OCI-LY3 (cell line): ENCODE measurements around the gene QDPR.
A peak's percentile ranks its signal among the peaks of the same experiment; 100 is the strongest.

Experiments used
- H2AFZ ChIP-seq: fragments of 200-600, 300-600 bp; shearing (Covaris generic); 2 replicates; pipeline ENCODE4 v1.6.0; 2014; ENCODE audit warnings: antibody characterized with exemption, low read depth, low read length
- H3K27ac ChIP-seq: fragments of 200-600, 300-600 bp; sonication (generic); 2 replicates; pipeline ENCODE4 v1.5.1; 2014; ENCODE audit warnings: mild to moderate bottlenecking, low read length, moderate library complexity, mixed read lengths
- H3K27me3 ChIP-seq: fragments of 200-600, 300-600 bp; sonication (generic); 2 replicates; pipeline ENCODE4 v1.6.1; 2014; ENCODE audit warnings: low read depth, low read length, mixed read lengths
- H3K36me3 ChIP-seq: fragments of 200-600, 300-600 bp; sonication (generic); replicated peaks from 2 replicates; pipeline ENCODE3; 2014; ENCODE audit warnings: low read depth, low read length, mixed read lengths
- H3K4me1 ChIP-seq: fragments of 300-600, 200-600 bp; sonication (generic); 2 replicates; pipeline ENCODE4 v1.6.1; 2014; ENCODE audit warnings: low read length, mixed read lengths
- H3K4me2 ChIP-seq: fragments of 200-600, 300-600 bp; sonication (generic); 2 replicates; pipeline ENCODE4 v1.6.1; 2014; ENCODE audit warnings: low read length, mixed read lengths
- H3K4me3 ChIP-seq: fragments of 300-600, 200-600 bp; sonication (generic); 2 replicates; pipeline ENCODE4 v1.5.1; 2014; ENCODE audit warnings: antibody characterized with exemption, mild to moderate bottlenecking, low read length, moderate library complexity
- H3K79me2 ChIP-seq: fragments of 300-600, 200-600 bp; shearing (Covaris generic); 2 replicates; pipeline ENCODE4 v1.6.1; 2014; ENCODE audit warnings: mild to moderate bottlenecking, low read length, mixed read lengths
- H3K9ac ChIP-seq: fragments of 300-600, 200-600 bp; shearing (Covaris generic); 2 replicates; pipeline ENCODE4 v1.6.0; 2014; ENCODE audit warnings: mild to moderate bottlenecking, low read length, moderate library complexity
- H3K9me3 ChIP-seq: fragments of 200-600, 300-600 bp; shearing (Covaris generic); 2 replicates; pipeline ENCODE4 v1.6.1; 2014; ENCODE audit warnings: low read length, mixed read lengths; ENCODE audit not compliant: insufficient read depth
- H4K20me1 ChIP-seq: fragments of 200-600, 300-600 bp; sonication (generic); 2 replicates; pipeline ENCODE4 v1.6.1; 2016; ENCODE audit warnings: low read length, mixed read lengths; ENCODE audit not compliant: insufficient read depth
- EZH2phosphoT487 ChIP-seq: fragments of 200-600 bp; shearing (Covaris generic); IDR thresholded peaks from 2 replicates; pipeline ENCODE4 v1.6.1; 2018; ENCODE audit warnings: antibody characterized with exemption, mixed run types, low read depth
- TF ChIP-seq, protein P1 (sequence below): fragments of 200-600, 300-600 bp; sonication (generic); IDR thresholded peaks from 2 replicates; pipeline ENCODE4 v1.5.1; 2014; ENCODE audit warnings: antibody characterized with exemption, low read length, low read depth

Gene QDPR

GRCh38 chr4:17477774-17478472 lies 34.0 kb downstream of the QDPR start:
- Histone ChIP-seq H3K9ac (no peak overlapping the region), H4K20me1 (no peaks in the 10 kb centered on the region), H3K4me1 (peaks cover 11% of the 10 kb centered on the region), H2AFZ (no peak overlapping the region), H3K79me2 (no peaks in the 10 kb centered on the region), H3K4me3 (no peak overlapping the region), H3K36me3 (peaks cover 10% of the 10 kb centered on the region), H3K27ac (no peak overlapping the region), H3K27me3 (no peaks in the 10 kb centered on the region), H3K4me2 (no peak overlapping the region), H3K9me3 (no peaks in the 10 kb centered on the region)
- no peak for TF ChIP-seq EZH2phosphoT487
- TF ChIP-seq, protein P1, sequence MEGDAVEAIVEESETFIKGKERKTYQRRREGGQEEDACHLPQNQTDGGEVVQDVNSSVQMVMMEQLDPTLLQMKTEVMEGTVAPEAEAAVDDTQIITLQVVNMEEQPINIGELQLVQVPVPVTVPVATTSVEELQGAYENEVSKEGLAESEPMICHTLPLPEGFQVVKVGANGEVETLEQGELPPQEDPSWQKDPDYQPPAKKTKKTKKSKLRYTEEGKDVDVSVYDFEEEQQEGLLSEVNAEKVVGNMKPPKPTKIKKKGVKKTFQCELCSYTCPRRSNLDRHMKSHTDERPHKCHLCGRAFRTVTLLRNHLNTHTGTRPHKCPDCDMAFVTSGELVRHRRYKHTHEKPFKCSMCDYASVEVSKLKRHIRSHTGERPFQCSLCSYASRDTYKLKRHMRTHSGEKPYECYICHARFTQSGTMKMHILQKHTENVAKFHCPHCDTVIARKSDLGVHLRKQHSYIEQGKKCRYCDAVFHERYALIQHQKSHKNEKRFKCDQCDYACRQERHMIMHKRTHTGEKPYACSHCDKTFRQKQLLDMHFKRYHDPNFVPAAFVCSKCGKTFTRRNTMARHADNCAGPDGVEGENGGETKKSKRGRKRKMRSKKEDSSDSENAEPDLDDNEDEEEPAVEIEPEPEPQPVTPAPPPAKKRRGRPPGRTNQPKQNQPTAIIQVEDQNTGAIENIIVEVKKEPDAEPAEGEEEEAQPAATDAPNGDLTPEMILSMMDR: no peak

DNA sequence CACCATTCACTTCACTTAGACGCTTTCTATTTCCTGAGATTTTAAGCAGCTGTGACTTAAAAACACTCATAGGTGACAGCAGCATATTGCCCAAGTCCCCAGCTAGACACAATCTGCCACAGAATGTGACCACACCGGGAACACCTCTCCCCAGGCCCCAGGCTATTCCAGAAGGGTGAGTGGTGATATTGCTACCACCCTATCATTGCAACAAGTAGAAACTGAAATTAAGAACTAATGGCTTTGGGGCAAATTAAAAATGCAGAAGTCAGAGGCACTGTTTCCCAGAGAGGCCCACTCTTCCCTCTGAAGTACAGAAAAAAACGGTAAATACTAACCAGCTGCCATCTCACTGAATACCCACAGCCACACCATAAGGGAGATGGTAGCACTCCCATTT lies 35.0 kb downstream of the QDPR start:
- peaks cover 4% of the 10 kb centered on the region for H3K36me3 ChIP-seq
- no peaks in the 10 kb centered on the region for H3K79me2 ChIP-seq
- H3K27me3 ChIP-seq: no peaks in the 10 kb centered on the region
- H3K4me2 ChIP-seq: peak overlapping the region; percentile 56
- no peak for TF ChIP-seq EZH2phosphoT487
- TF ChIP-seq, protein P1: no peak
- peak overlapping the region; percentile 12; the same call in 1 of the 2 replicates for H3K4me3 ChIP-seq
- 0 out of 2 replicates have a peak overlapping the region, but pooled peaks have one; percentile 29 for H2AFZ ChIP-seq
- H3K4me1 ChIP-seq: peaks cover 11% of the 10 kb centered on the region
- no peak overlapping the region for H3K9ac ChIP-seq
- H4K20me1 ChIP-seq: no peaks in the 10 kb centered on the region
- H3K9me3 ChIP-seq: no peaks in the 10 kb centered on the region
- 0 out of 2 replicates have a peak overlapping the region, but pooled peaks have one; percentile 17 for H3K27ac ChIP-seq

DNA sequence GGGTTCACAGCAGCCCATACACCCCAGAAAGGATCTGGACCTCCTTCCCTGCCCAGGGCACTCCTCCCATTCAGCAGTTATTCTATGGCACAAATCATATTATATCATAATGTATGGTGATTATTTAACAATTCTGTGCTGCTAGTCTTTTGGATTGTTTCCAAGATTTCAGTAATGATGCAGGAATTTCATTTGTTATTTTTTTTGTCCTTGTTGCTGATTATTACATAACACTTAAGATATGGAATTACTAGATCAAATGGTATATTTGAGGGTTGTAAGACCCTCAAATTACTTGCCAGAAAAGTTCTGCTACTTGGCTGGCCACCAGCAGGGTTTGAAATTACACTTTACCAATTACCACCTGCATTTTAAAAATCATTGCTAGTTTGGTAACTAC lies 36.4 kb downstream of the QDPR start:
- Histone ChIP-seq H3K4me2 (no peak overlapping the region), H3K79me2 (no peaks in the 10 kb centered on the region), H3K9me3 (no peaks in the 10 kb centered on the region), H3K9ac (no peak overlapping the region), H3K36me3 (no peaks in the 10 kb centered on the region), H4K20me1 (no peaks in the 10 kb centered on the region), H2AFZ (no peak overlapping the region), H3K27me3 (no peaks in the 10 kb centered on the region), H3K4me1 (peaks cover 11% of the 10 kb centered on the region), H3K4me3 (no peak overlapping the region), H3K27ac (no peak overlapping the region)
- TF ChIP-seq EZH2phosphoT487: no peak
- TF ChIP-seq, protein P1: no peak

GRCh38 chr4:17469931-17470674 lies 41.8 kb downstream of the QDPR start:
- H3K4me1 ChIP-seq: no peaks in the 10 kb centered on the region

More at GRCh38 chr4:17469931-17470674, 41.8 kb downstream of the QDPR start:
- Histone ChIP-seq H4K20me1 (no peaks in the 10 kb centered on the region), H2AFZ (no peak overlapping the region), H3K4me2 (no peak overlapping the region), H3K36me3 (no peaks in the 10 kb centered on the region), H3K9ac (no peak overlapping the region), H3K79me2 (no peaks in the 10 kb centered on the region), H3K4me3 (no peak overlapping the region), H3K27me3 (no peaks in the 10 kb centered on the region), H3K9me3 (no peaks in the 10 kb centered on the region), H3K27ac (no peak overlapping the region)
- no peak for TF ChIP-seq EZH2phosphoT487
- TF ChIP-seq, protein P1: no peak
